Mesothelial cell of epicardium (in vitro differentiated cells): ENCODE measurements around the gene CCDC197. TPM values are rescaled to one million over a fixed set of nuclear protein-coding genes. Genes with fewer than 3 reads are reported as not detected.

Source experiments
- DNase-seq, 2 experiments: peaks; one replicate each; pipeline ENCODE4 v3.0.0; 2021; ENCODE audit warnings: low spot score in 2 of 2; ENCODE audit not compliant: unreplicated experiment in 2 of 2
- H3K27ac Mint-ChIP-seq: 2 replicates; pipeline ENCODE4 v1.8.0; 2021; ENCODE audit warnings: mixed read lengths
- H3K27me3 Mint-ChIP-seq: 2 replicates; pipeline ENCODE4 v1.8.0; 2021; ENCODE audit warnings: low read depth, mixed read lengths
- H3K36me3 Mint-ChIP-seq: 2 replicates; pipeline ENCODE4 v1.8.0; 2021; ENCODE audit warnings: mixed read lengths
- H3K4me1 Mint-ChIP-seq: 2 replicates; pipeline ENCODE4 v1.8.0; 2021; ENCODE audit warnings: mixed read lengths
- H3K4me3 Mint-ChIP-seq: 2 replicates; pipeline ENCODE4 v1.8.0; 2021; ENCODE audit warnings: mild to moderate bottlenecking, moderate library complexity, mixed read lengths
- H3K9me3 Mint-ChIP-seq: 2 replicates; pipeline ENCODE4 v1.8.0; 2021; ENCODE audit warnings: mixed read lengths
- total RNA-seq: library from RNA; stranded (reverse); gene quantifications from 3 replicates; pipeline ENCODE4 v1.2.1, GENCODE V29; 2021
- TF ChIP-seq, protein P1 (sequence below): fragments of 200-600 bp; sonication (generic); IDR thresholded peaks from one replicate; pipeline ENCODE4 v1.5.0; 2021; ENCODE audit warnings: antibody characterized with exemption; ENCODE audit not compliant: unreplicated experiment

Gene CCDC197
- total RNA-seq, 1 donor from 2014 or later = not detected

DNA sequence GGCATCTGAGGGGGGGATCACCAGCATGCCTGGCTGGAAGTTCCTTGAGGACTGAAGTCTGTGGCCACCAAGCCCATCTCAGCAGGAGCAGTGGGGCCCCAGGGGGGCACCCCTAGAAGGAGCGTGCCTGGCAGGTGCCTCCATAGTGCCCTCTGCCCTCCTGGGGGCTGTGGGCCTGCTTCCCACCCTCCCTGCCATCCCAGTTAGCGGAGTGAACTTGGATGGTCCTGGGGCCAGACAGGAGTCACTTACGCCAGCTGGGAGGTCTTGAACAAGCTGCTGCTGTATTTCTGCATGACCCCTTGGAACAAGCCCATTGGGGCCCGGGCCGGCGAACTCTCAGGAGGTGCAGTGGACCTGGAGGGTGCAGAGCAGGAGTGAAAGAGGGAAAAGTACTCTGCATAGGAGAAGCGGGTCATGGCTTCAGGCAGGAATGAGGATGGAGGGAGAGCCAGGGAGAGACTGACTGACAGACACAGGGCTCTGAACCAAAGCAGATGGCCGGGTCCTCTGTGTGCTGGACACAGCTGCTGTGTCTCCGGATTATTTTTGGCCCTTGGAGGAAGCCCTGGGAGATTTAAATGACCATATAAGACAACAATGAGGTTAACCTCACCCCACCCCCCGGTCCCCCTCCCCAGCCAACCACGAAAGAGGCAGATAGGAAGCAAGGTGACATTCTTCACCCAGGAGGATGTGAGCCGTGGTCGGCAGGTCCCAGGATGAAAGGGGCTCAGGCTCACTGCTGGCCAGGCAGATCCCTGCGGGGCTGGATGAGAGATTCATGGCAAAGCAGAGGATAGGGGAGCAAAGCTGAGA lies 40.4 kb upstream of the CCDC197 start:
- Mint-ChIP-seq H3K4me1 (peaks cover 20% of the 10 kb centered on the region), H3K36me3 (no peaks in the 10 kb centered on the region), H3K27ac (peak overlapping the region; percentile 19)

DNA sequence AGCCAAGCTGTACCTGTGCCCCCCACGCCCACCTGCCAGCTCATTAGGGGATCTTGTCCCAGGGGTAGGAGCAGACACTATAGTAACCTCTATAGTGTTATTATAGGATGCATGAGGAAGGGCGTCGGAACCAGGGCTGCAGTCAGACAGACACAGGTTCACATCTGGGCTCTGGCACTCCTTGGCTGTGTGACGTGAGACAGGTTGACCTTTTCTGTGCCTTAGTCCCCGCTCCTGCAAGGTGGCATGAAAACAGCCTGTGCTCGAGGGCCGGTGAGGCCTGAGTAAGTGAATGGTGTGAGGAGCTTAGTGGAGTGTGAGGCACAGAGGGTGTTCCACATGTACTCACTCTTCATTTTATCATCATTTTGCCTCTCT lies 39.8 kb upstream of the CCDC197 start:
- Mint-ChIP-seq H3K4me1 (peaks cover 20% of the 10 kb centered on the region), H3K27me3 (no peaks in the 10 kb centered on the region), H3K9me3 (no peaks in the 10 kb centered on the region), H3K27ac (peak overlapping the region; percentile 19), H3K36me3 (no peaks in the 10 kb centered on the region), H3K4me3 (no peak overlapping the region)
- TF ChIP-seq, protein P1, sequence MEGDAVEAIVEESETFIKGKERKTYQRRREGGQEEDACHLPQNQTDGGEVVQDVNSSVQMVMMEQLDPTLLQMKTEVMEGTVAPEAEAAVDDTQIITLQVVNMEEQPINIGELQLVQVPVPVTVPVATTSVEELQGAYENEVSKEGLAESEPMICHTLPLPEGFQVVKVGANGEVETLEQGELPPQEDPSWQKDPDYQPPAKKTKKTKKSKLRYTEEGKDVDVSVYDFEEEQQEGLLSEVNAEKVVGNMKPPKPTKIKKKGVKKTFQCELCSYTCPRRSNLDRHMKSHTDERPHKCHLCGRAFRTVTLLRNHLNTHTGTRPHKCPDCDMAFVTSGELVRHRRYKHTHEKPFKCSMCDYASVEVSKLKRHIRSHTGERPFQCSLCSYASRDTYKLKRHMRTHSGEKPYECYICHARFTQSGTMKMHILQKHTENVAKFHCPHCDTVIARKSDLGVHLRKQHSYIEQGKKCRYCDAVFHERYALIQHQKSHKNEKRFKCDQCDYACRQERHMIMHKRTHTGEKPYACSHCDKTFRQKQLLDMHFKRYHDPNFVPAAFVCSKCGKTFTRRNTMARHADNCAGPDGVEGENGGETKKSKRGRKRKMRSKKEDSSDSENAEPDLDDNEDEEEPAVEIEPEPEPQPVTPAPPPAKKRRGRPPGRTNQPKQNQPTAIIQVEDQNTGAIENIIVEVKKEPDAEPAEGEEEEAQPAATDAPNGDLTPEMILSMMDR = no peak
- no peak for DNase-seq

More for the DNA sequence above, 40.4 kb upstream of the CCDC197 start:
- Mint-ChIP-seq H3K4me3 (no peak overlapping the region), H3K9me3 (no peaks in the 10 kb centered on the region), H3K27me3 (no peaks in the 10 kb centered on the region)
- TF ChIP-seq, protein P1 = no peak
- no peak for DNase-seq

DNA sequence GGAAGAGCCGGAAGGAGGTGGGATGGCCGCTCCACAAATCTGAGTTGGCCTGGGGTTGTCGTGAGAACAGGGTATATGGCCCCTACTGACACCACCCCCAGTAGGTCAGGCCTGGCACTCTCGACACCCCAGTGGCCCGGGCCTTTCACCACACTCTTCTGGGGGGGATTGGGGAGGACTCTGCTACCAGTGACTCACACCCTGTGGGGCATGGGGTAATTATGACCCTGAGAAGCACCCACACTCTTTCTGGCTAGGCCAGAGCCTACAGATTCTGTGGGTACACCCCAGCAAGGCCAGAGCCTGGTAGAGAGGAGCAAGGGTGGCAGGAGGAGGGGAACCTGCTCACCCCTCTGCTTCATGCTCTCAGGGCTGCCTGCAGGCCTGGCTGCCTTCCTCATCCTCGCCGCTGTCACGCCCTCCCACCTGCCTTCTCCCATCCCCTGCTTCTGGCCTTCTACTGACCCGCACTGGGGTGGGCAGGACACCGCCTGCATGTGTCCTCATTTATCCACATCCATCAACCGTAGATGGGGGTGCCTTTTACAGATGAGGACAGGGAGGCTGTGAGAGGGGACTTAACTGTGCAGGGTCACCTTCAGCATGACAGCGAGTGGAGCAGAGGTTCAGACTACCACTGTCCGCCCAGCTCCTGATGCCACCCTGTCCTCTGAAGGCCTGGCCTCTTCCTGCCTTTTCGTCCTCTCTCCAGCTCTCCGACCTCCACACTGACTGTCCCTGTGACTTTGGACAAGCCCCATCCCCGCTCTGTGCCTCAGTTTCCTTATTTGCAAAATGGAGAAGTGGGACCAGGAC lies 39.1 kb upstream of the CCDC197 start:
- TF ChIP-seq, protein P1 = no peak
- Mint-ChIP-seq H3K4me1 (peaks cover 20% of the 10 kb centered on the region), H3K27ac (no peak overlapping the region), H3K27me3 (no peaks in the 10 kb centered on the region), H3K36me3 (no peaks in the 10 kb centered on the region), H3K4me3 (no peak overlapping the region), H3K9me3 (no peaks in the 10 kb centered on the region)
- no peak for DNase-seq

DNA sequence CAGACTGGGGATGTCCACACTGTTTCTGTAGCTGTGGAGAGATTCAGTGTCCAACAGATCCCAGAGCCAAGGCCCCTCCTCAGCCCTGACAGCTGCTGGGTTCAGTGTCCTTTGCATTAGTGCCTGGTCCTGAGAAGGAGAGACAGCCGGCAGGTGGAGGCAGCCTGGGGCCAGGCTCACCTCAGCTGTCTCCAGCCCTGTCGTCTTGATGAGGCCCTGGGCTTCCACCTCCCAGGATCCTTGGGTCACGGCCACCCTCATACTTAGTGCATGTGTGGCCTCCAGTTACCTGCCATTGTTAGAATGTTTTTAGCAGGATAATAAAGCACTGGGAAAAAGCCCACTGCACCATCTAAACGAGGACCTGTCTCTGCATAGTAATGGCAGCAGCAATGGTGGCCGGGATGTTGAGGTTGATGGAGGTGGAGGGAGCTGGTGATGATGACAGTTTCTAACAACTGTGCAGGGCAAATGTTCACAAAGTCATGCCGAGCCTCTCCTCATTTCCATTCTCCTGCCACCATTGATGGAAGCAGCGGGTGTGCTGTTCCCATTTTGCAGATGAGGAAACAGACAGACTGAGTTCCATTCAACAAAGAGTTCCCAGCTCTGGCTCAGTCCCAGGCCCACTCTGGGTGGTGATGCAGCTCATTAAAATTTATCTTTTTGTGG lies 38.4 kb upstream of the CCDC197 start:
- Mint-ChIP-seq H3K36me3 (no peaks in the 10 kb centered on the region), H3K4me1 (peaks cover 20% of the 10 kb centered on the region)

More for the DNA sequence above, 38.4 kb upstream of the CCDC197 start:
- TF ChIP-seq, protein P1 = no peak
- Mint-ChIP-seq H3K4me3 (no peak overlapping the region), H3K27me3 (no peaks in the 10 kb centered on the region), H3K9me3 (no peaks in the 10 kb centered on the region), H3K27ac (peak overlapping the region; percentile 80)
- no peak for DNase-seq
